ENCODE data around the gene HCFC1R1.

The HCFC1R1 gene

DNA sequence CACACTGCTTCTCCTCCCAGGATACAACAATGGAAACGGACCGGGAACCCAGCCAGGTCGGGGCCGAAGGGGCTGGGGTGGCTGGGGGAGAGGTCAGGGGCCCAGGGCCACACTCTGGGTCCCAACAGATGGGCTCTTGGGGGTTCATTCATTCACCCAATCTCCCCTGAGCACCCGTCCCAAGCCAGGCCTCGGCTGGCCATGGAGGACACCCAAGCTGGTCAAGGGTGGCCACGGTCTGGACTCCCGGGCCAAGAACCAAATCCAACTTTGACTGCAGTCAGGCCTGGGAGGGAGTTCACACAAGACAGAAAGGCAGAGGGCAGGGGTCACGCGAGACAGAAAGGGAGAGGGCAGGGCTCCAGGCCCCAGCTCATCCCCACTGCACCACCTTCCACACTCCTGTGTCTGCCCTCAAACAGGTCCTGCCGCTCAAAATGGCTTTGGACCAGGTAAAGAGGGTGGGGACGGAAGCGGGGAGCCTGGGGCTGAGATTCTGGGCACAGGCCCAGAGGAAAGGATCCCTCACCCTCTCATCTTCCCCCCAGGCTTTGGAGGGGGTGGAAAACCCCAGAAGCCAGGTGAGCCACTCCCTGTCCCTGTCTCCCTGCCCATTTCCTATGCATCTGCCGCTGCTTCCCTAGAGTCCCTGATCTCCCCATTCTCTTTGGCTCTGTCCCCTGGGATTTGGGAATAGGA, 31.2 kb downstream of the HCFC1R1 start:
- H3K36me3 ChIP-seq (ENCODE audit: control insufficient read depth in 4 of 4, insufficient read depth in 4 of 4, low read length in 3 of 4) = no peaks in the 10 kb centered on the region
- no peak overlapping the region for H3K27ac ChIP-seq (ENCODE audit: insufficient read depth in 1 of 2, low read depth in 1 of 2, low read length in 2 of 2, poor library complexity in 1 of 2, severe bottlenecking in 2 of 2)
- DNase-seq = no peak
- no peaks in the 10 kb centered on the region for H3K27me3 ChIP-seq (replicated peaks in 2 of 5; ENCODE audit: control insufficient read depth in 4 of 5, insufficient read depth in 5 of 5, low read length in 4 of 5)
- H3K4me1 ChIP-seq (ENCODE audit: control extremely low read depth in 1 of 4, control insufficient read depth in 4 of 4, insufficient read depth in 4 of 4, low read length in 3 of 4) = no peaks in the 10 kb centered on the region
- no peak overlapping the region for H3K4me3 ChIP-seq (ENCODE audit: control insufficient read depth in 1 of 7, extremely low read depth in 1 of 7, insufficient read depth in 4 of 7, low read depth in 2 of 7, low read length in 6 of 7)
- WGBS (ENCODE audit: insufficient coverage) = 98% methylated on average over 7 of the region's 14 CpGs
- ChIA-PET POLR2A (no interaction called here), CTCF (interaction anchor here (0.6 to 1.1 kb wide), 2 partner anchors 9 to 21 kb away, joined by 3 read pairs; no protein-coding TSS in a partner anchor)
- no peaks in the 10 kb centered on the region for H3K9me3 ChIP-seq (ENCODE audit: control extremely low read depth in 1 of 5, control insufficient read depth in 4 of 5, insufficient read depth in 2 of 5, low read depth in 1 of 5, low read length in 4 of 5)

DNA sequence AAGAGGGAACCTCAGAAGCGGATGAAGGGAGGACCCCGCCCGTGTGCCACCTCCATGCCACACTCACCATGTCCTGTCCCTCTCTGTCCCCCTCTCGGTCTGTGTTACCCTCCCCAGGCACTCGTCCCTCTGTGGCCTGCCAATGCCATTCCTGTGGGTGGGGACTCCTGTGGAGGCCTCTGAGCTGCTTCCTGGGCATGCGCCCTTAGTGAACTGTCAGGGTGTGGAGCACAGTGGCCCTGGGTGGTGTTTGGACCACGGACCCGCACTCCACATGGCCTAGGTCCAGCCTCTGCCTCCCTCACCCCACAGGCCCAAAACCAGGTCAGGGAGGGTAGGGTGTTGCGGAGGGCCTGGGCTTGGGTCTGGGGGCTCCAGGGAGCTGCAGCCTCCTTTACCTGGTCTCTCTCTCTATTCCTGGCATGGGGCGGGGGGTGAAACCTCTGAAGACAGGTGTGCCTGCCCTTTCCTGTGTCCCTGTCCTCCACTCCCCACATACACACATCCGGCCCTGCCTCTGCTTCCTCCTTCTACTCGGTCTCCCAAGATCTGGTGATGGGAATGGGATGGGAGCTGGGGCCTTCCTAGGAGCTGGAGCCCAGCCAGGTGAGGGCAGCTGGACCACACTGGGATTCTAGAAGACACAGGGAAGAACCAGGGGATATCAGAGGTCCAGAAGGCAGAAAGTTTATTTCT, 32.0 kb downstream of the HCFC1R1 start:
- DNase-seq = no peak
- Histone ChIP-seq H3K27ac (ENCODE audit: insufficient read depth in 1 of 2, low read depth in 1 of 2, low read length in 2 of 2, poor library complexity in 1 of 2, severe bottlenecking in 2 of 2) (no peak overlapping the region), H3K4me3 (ENCODE audit: control insufficient read depth in 1 of 7, extremely low read depth in 1 of 7, insufficient read depth in 4 of 7, low read depth in 2 of 7, low read length in 6 of 7) (no peak overlapping the region), H3K9me3 (ENCODE audit: control extremely low read depth in 1 of 5, control insufficient read depth in 4 of 5, insufficient read depth in 2 of 5, low read depth in 1 of 5, low read length in 4 of 5) (no peaks in the 10 kb centered on the region), H3K36me3 (ENCODE audit: control insufficient read depth in 4 of 4, insufficient read depth in 4 of 4, low read length in 3 of 4) (no peaks in the 10 kb centered on the region), H3K4me1 (ENCODE audit: control extremely low read depth in 1 of 4, control insufficient read depth in 4 of 4, insufficient read depth in 4 of 4, low read length in 3 of 4) (no peaks in the 10 kb centered on the region), H3K27me3 (replicated peaks in 2 of 5; ENCODE audit: control insufficient read depth in 4 of 5, insufficient read depth in 5 of 5, low read length in 4 of 5) (no peaks in the 10 kb centered on the region)
- ChIA-PET CTCF (interaction anchor here (1.1 kb wide), 1 partner anchor 20 kb away, joined by 3 read pairs; no protein-coding TSS in a partner anchor), POLR2A (no interaction called here)
- 95% methylated on average over 4 of the region's 12 CpGs for WGBS (ENCODE audit: insufficient coverage)

DNA sequence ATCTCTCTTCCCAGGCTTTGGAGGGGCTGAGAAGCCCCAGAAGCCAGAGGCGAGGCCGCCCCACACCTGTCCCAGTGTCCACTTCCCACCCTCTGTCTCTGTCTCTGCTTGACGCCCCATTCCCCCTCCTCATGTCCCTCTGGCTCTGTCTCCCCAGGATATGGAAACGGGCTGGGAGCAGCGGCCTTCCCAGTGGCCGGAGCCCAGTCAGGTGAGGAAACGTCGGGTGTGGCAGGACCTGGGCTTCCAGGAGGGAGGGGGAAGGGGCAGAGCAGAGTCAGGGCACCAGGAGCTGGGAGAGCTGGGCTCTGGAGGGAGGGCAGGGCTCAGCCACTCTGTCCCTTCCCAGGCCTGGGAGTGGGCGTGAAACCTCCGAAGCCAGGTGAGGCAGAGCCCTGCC, 32.9 kb downstream of the HCFC1R1 start:
- POLR2A ChIA-PET = no interaction called here
- WGBS (ENCODE audit: insufficient coverage) = 94% methylated on average over 3 of the region's 10 CpGs
- CTCF ChIA-PET = interaction anchor here (0.9 kb wide), 1 partner anchor 23 kb away, joined by 3 read pairs; no protein-coding TSS in a partner anchor
- Histone ChIP-seq H3K4me1 (ENCODE audit: control extremely low read depth in 1 of 4, control insufficient read depth in 4 of 4, insufficient read depth in 4 of 4, low read length in 3 of 4) (no peaks in the 10 kb centered on the region), H3K4me3 (ENCODE audit: control insufficient read depth in 1 of 7, extremely low read depth in 1 of 7, insufficient read depth in 4 of 7, low read depth in 2 of 7, low read length in 6 of 7) (no peak overlapping the region), H3K36me3 (ENCODE audit: control insufficient read depth in 4 of 4, insufficient read depth in 4 of 4, low read length in 3 of 4) (no peaks in the 10 kb centered on the region), H3K27ac (ENCODE audit: insufficient read depth in 1 of 2, low read depth in 1 of 2, low read length in 2 of 2, poor library complexity in 1 of 2, severe bottlenecking in 2 of 2) (no peak overlapping the region), H3K27me3 (replicated peaks in 2 of 5; ENCODE audit: control insufficient read depth in 4 of 5, insufficient read depth in 5 of 5, low read length in 4 of 5) (no peaks in the 10 kb centered on the region), H3K9me3 (ENCODE audit: control extremely low read depth in 1 of 5, control insufficient read depth in 4 of 5, insufficient read depth in 2 of 5, low read depth in 1 of 5, low read length in 4 of 5) (no peaks in the 10 kb centered on the region)
- DNase-seq = no peak

DNA sequence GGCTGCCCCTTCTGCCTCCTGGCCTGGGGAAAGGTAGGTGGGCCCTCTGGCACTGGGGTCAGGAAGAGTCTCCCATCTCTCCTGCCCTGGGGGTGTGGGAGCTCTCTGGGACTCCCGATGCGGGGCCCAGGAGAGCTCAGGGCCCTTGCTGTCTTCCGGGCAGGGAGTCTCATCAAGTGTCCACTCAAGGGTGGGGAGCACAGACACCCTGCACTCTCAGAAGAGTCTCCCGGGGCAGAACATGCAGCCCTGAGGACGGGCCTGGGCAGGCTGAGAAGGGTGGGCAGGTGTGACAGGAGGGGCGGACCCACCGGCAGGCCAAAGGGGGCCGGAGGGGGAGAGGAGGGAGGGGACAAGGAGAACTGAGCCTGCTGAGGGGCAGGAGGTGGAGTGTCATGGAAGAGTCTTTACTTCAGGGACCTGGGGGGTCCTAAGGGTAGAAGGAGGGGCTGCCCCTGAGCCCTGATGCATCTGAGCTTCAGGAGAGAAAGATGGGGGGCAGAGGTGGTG, 35.1 kb downstream of the HCFC1R1 start:
- no peaks in the 10 kb centered on the region for H3K27me3 ChIP-seq (replicated peaks in 2 of 5; ENCODE audit: control insufficient read depth in 4 of 5, insufficient read depth in 5 of 5, low read length in 4 of 5)
- H3K4me3 ChIP-seq (ENCODE audit: control insufficient read depth in 1 of 7, extremely low read depth in 1 of 7, insufficient read depth in 4 of 7, low read depth in 2 of 7, low read length in 6 of 7) = no peak overlapping the region
- POLR2A ChIA-PET = no interaction called here
- WGBS (ENCODE audit: insufficient coverage) = 97% methylated on average over 5 of the region's 8 CpGs
- H3K9me3 ChIP-seq (ENCODE audit: control extremely low read depth in 1 of 5, control insufficient read depth in 4 of 5, insufficient read depth in 2 of 5, low read depth in 1 of 5, low read length in 4 of 5) = no peaks in the 10 kb centered on the region
- no peak overlapping the region for H3K27ac ChIP-seq (ENCODE audit: insufficient read depth in 1 of 2, low read depth in 1 of 2, low read length in 2 of 2, poor library complexity in 1 of 2, severe bottlenecking in 2 of 2)
- H3K4me1 ChIP-seq (ENCODE audit: control extremely low read depth in 1 of 4, control insufficient read depth in 4 of 4, insufficient read depth in 4 of 4, low read length in 3 of 4) = peaks cover 0 to 5% (median 4%) of the 10 kb centered on the region in 4 experiments
- CTCF ChIA-PET = interaction anchor here (0.9 to 3.2 kb wide), 5 partner anchors 8 to 60 kb away, joined by 3 to 9 read pairs (median 4); no protein-coding TSS in a partner anchor
- no peak for DNase-seq
- no peaks in the 10 kb centered on the region for H3K36me3 ChIP-seq (ENCODE audit: control insufficient read depth in 4 of 4, insufficient read depth in 4 of 4, low read length in 3 of 4)

DNA sequence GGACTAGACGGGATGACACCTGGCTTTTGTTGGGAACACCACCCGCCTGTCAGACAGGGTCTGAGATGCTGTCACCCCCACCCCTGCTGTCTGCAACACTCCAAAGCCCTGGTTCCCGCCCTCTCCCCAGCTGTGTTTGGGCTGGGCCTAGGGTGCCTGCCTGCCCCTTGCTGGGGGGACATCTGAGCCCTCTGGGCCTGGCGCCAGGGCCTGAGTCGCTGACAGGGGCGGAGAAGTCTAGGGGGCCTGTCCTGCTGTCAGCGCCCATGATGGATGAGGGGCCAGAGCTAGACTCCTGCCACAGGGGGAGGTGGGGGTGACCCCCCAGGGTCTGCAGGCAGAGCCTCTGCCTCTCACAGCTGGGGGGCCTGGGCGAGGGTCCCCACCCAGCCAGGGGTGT, 35.9 kb downstream of the HCFC1R1 start:
- Histone ChIP-seq H3K4me1 (ENCODE audit: control extremely low read depth in 1 of 4, control insufficient read depth in 4 of 4, insufficient read depth in 4 of 4, low read length in 3 of 4) (peaks cover 0 to 7% (median 6%) of the 10 kb centered on the region in 4 experiments), H3K9me3 (ENCODE audit: control extremely low read depth in 1 of 5, control insufficient read depth in 4 of 5, insufficient read depth in 2 of 5, low read depth in 1 of 5, low read length in 4 of 5) (no peaks in the 10 kb centered on the region)

DNA sequence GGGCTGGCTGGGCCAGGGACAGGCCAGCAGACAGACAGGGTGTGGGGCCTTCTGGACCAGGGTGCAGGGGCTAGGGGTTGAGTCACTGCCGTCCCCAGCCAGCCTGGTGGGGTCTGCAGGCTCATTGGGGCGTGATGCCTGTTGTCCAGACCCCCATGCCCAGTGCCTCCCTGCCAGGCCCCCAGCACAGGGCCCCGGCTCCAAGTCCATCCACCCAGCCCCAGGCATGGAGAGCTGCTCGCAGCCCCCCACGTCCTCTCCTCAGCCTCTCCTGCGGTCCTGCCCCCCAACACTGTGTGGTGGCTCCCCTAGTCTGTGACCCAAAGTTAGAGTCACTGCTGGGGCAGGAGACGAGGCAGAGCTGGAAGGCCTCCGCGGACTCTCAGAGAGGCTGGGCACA, 36.5 kb downstream of the HCFC1R1 start:
- no peak overlapping the region for H3K27ac ChIP-seq (ENCODE audit: insufficient read depth in 1 of 2, low read depth in 1 of 2, low read length in 2 of 2, poor library complexity in 1 of 2, severe bottlenecking in 2 of 2)
- H3K4me3 ChIP-seq (ENCODE audit: control insufficient read depth in 1 of 7, extremely low read depth in 1 of 7, insufficient read depth in 4 of 7, low read depth in 2 of 7, low read length in 6 of 7) = no peak overlapping the region
- H3K27me3 ChIP-seq (replicated peaks in 2 of 5; ENCODE audit: control insufficient read depth in 4 of 5, insufficient read depth in 5 of 5, low read length in 4 of 5) = no peaks in the 10 kb centered on the region
- no peak for DNase-seq
- no peaks in the 10 kb centered on the region for H3K9me3 ChIP-seq (ENCODE audit: control extremely low read depth in 1 of 5, control insufficient read depth in 4 of 5, insufficient read depth in 2 of 5, low read depth in 1 of 5, low read length in 4 of 5)
- H3K36me3 ChIP-seq (ENCODE audit: control insufficient read depth in 4 of 4, insufficient read depth in 4 of 4, low read length in 3 of 4) = no peaks in the 10 kb centered on the region
- peaks cover 0 to 7% (median 6%) of the 10 kb centered on the region in 4 experiments for H3K4me1 ChIP-seq (ENCODE audit: control extremely low read depth in 1 of 4, control insufficient read depth in 4 of 4, insufficient read depth in 4 of 4, low read length in 3 of 4)
- ChIA-PET CTCF (interaction anchor here (1.5 to 3.2 kb wide), 4 partner anchors 9 to 15 kb away, joined by 3 to 9 read pairs (median 6); no protein-coding TSS in a partner anchor), POLR2A (no interaction called here)
- WGBS (ENCODE audit: insufficient coverage) = 99% methylated on average over 6 of the region's 9 CpGs

More for the DNA sequence above, 35.9 kb downstream of the HCFC1R1 start:
- Histone ChIP-seq H3K4me3 (ENCODE audit: control insufficient read depth in 1 of 7, extremely low read depth in 1 of 7, insufficient read depth in 4 of 7, low read depth in 2 of 7, low read length in 6 of 7) (no peak overlapping the region), H3K27me3 (replicated peaks in 2 of 5; ENCODE audit: control insufficient read depth in 4 of 5, insufficient read depth in 5 of 5, low read length in 4 of 5) (no peaks in the 10 kb centered on the region), H3K36me3 (ENCODE audit: control insufficient read depth in 4 of 4, insufficient read depth in 4 of 4, low read length in 3 of 4) (no peaks in the 10 kb centered on the region), H3K27ac (ENCODE audit: insufficient read depth in 1 of 2, low read depth in 1 of 2, low read length in 2 of 2, poor library complexity in 1 of 2, severe bottlenecking in 2 of 2) (no peak overlapping the region)
- no peak for DNase-seq
- 94% methylated on average over 8 of the region's 8 CpGs for WGBS (ENCODE audit: insufficient coverage)
- CTCF ChIA-PET = interaction anchor here (0.9 to 3.2 kb wide), 5 partner anchors 9 to 61 kb away, joined by 3 to 9 read pairs (median 4); no protein-coding TSS in a partner anchor
- POLR2A ChIA-PET = no interaction called here
